Neural progenitor cell (in vitro differentiated cells): ENCODE results near the gene MAP6. TPM values are rescaled to one million over a fixed set of nuclear protein-coding genes. Genes with fewer than 3 reads are reported as not detected.

Experiments
- DNase-seq: peaks from one replicate; pipeline ENCODE4 v3.0.0-alpha.2; 2016; ENCODE audit warnings: low spot score
- H2AFZ ChIP-seq: fragments of 200-600 bp; sonication (generic); replicated peaks from 2 replicates; pipeline ENCODE4 v1.6.1; 2016; ENCODE audit warnings: antibody characterized with exemption
- H3F3A ChIP-seq: fragments of 200-600 bp; sonication (generic); 2 replicates; pipeline ENCODE4 v1.6.1; 2016; ENCODE audit warnings: antibody characterized with exemption, low read depth
- H3K27ac ChIP-seq: fragments of 200-600 bp; sonication (generic); 2 replicates; pipeline ENCODE4 v1.5.1; 2016; ENCODE audit warnings: mild to moderate bottlenecking
- H3K27me3 ChIP-seq: fragments of 200-600 bp; sonication (generic); 2 replicates; pipeline ENCODE4 v1.6.1; 2016; ENCODE audit warnings: mild to moderate bottlenecking, moderate library complexity
- H3K36me3 ChIP-seq: fragments of 200-600 bp; sonication (generic); 2 replicates; pipeline ENCODE4 v1.5.1; 2016
- H3K4me1 ChIP-seq: fragments of 200-600 bp; sonication (generic); 2 replicates; pipeline ENCODE4 v1.6.1; 2016; ENCODE audit warnings: mixed run types
- H3K4me2 ChIP-seq: fragments of 200-600 bp; sonication (generic); 2 replicates; pipeline ENCODE4 v1.6.1; 2016
- H3K4me3 ChIP-seq: fragments of 200-600 bp; sonication (generic); 2 replicates; pipeline ENCODE4 v1.5.1; 2016
- H3K79me2 ChIP-seq: fragments of 200-600 bp; sonication (generic); 2 replicates; pipeline ENCODE4 v1.6.1; 2016; ENCODE audit warnings: low read depth
- H3K9ac ChIP-seq: fragments of 200-600 bp; sonication (generic); 2 replicates; pipeline ENCODE4 v1.6.1; 2016
- H3K9me3 ChIP-seq: fragments of 200-600 bp; sonication (generic); 2 replicates; pipeline ENCODE4 v1.5.1; 2016; ENCODE audit warnings: low read depth
- H4K20me1 ChIP-seq: fragments of 200-600 bp; sonication (generic); 2 replicates; pipeline ENCODE4 v1.6.1; 2016; ENCODE audit warnings: low read depth
- H3K27ac Mint-ChIP-seq: 3 replicates; pipeline ENCODE4 v1.8.0; 2021; ENCODE audit warnings: mixed read lengths
- H3K27me3 Mint-ChIP-seq: 2 replicates; pipeline ENCODE4 v1.8.0; 2022; ENCODE audit warnings: low read depth, mild to moderate bottlenecking, inconsistent platforms, moderate library complexity, mixed read lengths; ENCODE audit not compliant: insufficient read depth
- H3K36me3 Mint-ChIP-seq: 3 replicates; pipeline ENCODE4 v1.8.0; 2021; ENCODE audit warnings: mixed read lengths
- H3K4me1 Mint-ChIP-seq: 3 replicates; pipeline ENCODE4 v1.8.0; 2021; ENCODE audit warnings: mixed read lengths
- H3K4me3 Mint-ChIP-seq: 3 replicates; pipeline ENCODE4 v1.8.0; 2021; ENCODE audit warnings: mild to moderate bottlenecking, moderate library complexity, mixed read lengths
- H3K9me3 Mint-ChIP-seq: 3 replicates; pipeline ENCODE4 v1.8.0; 2020; ENCODE audit warnings: mixed read lengths
- EZH2 ChIP-seq: fragments of 200-600 bp; sonication (generic); IDR thresholded peaks from 2 replicates; pipeline ENCODE4 v1.6.1; 2017; ENCODE audit warnings: antibody characterized with exemption, mild to moderate bottlenecking, moderate library complexity
- EZH2phosphoT487 ChIP-seq: fragments of 200-600 bp; sonication (generic); IDR thresholded peaks from 2 replicates; pipeline ENCODE4 v1.6.1; 2017; ENCODE audit warnings: antibody characterized with exemption
- total RNA-seq: library from RNA; depleted of rRNA; stranded (reverse); fragments of >200 nt; gene quantifications from 2 replicates; pipeline ENCODE4 v1.2.3, GENCODE V29; 2015; ENCODE audit warnings: low replicate concordance
- TF ChIP-seq, protein P1 (sequence below): fragments of 200-600 bp; sonication (generic); IDR thresholded peaks from 2 replicates; pipeline ENCODE4 v1.5.1; 2017; ENCODE audit warnings: antibody characterized with exemption, mild to moderate bottlenecking

Gene MAP6
- total RNA-seq, 1 donor from 2014 or later: 9.9 TPM

DNA sequence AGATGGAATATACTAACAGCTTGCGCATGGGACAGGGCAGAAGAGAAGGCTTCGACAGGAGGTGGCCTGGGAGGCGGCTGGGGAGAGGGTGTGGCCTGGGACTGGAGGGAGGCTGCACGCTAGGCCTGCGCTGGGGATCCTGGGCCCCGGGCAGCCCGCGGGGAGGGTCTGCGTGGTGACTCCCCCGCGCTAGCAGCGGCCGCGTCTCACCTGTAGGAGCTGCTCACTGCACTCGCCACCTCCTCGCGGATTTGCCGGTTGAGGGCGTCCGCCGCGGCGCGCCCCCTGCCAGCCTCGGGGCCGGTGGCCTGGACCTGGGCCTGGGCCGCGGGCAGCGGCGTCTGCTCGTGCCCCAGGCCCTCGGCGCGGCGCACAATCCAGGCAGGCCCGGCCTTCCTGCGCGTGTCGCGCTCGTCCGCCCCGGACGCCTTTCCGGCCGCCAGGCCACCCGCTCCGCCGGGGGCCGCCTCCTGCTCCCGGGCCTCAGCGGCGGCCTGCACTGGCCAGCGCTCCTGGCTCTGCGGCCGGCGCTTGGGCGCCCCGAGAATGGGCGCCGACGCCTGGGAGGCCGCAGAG, 1.5 kb downstream of the MAP6 start:
- Mint-ChIP-seq H3K9me3 (no peaks in the 10 kb centered on the region), H3K27me3 (peaks cover 14% of the 10 kb centered on the region), H3K27ac (peak overlapping the region; percentile 85), H3K4me3 (peak overlapping the region; percentile 95), H3K36me3 (peaks cover 9% of the 10 kb centered on the region), H3K4me1 (peaks cover 46% of the 10 kb centered on the region)
- Histone ChIP-seq H3K9me3 (no peaks in the 10 kb centered on the region), H3K9ac (no peak overlapping the region), H3K27me3 (peaks cover 83% of the 10 kb centered on the region), H3K4me2 (peak overlapping the region; percentile 99), H3K27ac (no peak overlapping the region), H3K36me3 (no peaks in the 10 kb centered on the region), H3F3A (peaks cover 47% of the 10 kb centered on the region), H3K79me2 (no peaks in the 10 kb centered on the region), H4K20me1 (peaks cover 21% of the 10 kb centered on the region), H2AFZ (peak overlapping the region; percentile 95), H3K4me3 (peak overlapping the region; percentile 76), H3K4me1 (peaks cover 23% of the 10 kb centered on the region)
- DNase-seq: peak; percentile 64
- TF ChIP-seq EZH2 (no peak), EZH2phosphoT487 (no peak)
- TF ChIP-seq, protein P1, sequence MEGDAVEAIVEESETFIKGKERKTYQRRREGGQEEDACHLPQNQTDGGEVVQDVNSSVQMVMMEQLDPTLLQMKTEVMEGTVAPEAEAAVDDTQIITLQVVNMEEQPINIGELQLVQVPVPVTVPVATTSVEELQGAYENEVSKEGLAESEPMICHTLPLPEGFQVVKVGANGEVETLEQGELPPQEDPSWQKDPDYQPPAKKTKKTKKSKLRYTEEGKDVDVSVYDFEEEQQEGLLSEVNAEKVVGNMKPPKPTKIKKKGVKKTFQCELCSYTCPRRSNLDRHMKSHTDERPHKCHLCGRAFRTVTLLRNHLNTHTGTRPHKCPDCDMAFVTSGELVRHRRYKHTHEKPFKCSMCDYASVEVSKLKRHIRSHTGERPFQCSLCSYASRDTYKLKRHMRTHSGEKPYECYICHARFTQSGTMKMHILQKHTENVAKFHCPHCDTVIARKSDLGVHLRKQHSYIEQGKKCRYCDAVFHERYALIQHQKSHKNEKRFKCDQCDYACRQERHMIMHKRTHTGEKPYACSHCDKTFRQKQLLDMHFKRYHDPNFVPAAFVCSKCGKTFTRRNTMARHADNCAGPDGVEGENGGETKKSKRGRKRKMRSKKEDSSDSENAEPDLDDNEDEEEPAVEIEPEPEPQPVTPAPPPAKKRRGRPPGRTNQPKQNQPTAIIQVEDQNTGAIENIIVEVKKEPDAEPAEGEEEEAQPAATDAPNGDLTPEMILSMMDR: no peak

DNA sequence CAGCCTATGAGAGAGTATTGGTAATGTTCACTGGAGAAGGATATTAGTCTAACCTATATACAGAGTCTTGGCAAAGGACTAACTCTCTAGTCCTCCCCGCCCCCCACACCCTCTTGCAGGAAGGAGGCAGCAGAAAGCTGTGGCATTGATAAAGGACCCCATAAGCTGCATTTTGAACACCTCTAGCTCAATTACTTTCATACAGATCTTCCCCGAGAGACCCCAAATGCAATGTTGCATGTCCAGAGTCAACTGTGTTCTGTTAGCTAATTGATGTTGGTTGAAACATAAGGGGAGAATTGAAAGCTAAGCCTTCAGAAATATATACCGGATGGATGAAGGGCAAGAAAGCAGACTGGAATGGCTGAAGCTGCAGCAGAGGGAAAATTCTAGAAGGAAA, 2.8 kb downstream of the MAP6 start:
- H3K9ac ChIP-seq: no peak overlapping the region
- Mint-ChIP-seq H3K4me3 (peak overlapping the region; percentile 82), H3K36me3 (peaks cover 15% of the 10 kb centered on the region), H3K9me3 (no peaks in the 10 kb centered on the region), H3K27me3 (peaks cover 9% of the 10 kb centered on the region), H3K27ac (peak overlapping the region; percentile 44), H3K4me1 (peaks cover 46% of the 10 kb centered on the region)
- no peak overlapping the region for H3K4me3 ChIP-seq
- no peaks in the 10 kb centered on the region for H3K36me3 ChIP-seq
- no peaks in the 10 kb centered on the region for H3K9me3 ChIP-seq
- no peaks in the 10 kb centered on the region for H3K79me2 ChIP-seq
- H2AFZ ChIP-seq: no peak overlapping the region
- no peak overlapping the region for H3K27ac ChIP-seq
- DNase-seq: no peak
- H3K4me2 ChIP-seq: no peak overlapping the region
- H3F3A ChIP-seq: peaks cover 47% of the 10 kb centered on the region
- H4K20me1 ChIP-seq: peaks cover 21% of the 10 kb centered on the region
- H3K27me3 ChIP-seq: peaks cover 70% of the 10 kb centered on the region
- TF ChIP-seq, protein P1: no peak
- no peak for TF ChIP-seq EZH2phosphoT487
- no peak for TF ChIP-seq EZH2
- peaks cover 23% of the 10 kb centered on the region for H3K4me1 ChIP-seq

DNA sequence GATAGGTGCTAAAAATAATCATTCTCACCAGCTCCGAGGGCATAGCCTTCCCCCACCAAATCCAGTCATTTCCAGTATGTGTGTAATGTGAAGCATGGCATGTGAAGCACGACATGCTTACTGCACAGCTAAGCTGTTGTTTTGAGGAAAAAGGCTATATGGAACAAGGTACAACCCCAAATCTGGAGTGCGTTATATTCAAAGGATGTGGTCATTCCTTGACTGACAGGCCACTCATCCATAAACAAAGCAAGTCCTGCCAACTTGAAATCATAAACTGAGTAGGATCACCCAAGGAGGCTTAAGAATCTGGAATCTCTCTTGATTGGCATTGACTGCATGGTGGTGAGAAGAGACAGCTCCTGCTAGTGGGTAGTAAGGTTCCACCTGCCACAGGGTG, 3.7 kb downstream of the MAP6 start:
- Histone ChIP-seq H3F3A (peaks cover 47% of the 10 kb centered on the region), H3K79me2 (no peaks in the 10 kb centered on the region), H3K4me3 (no peak overlapping the region), H3K27ac (no peak overlapping the region), H3K27me3 (peaks cover 61% of the 10 kb centered on the region), H3K9ac (no peak overlapping the region), H3K4me2 (no peak overlapping the region), H2AFZ (no peak overlapping the region), H3K9me3 (no peaks in the 10 kb centered on the region), H4K20me1 (peaks cover 21% of the 10 kb centered on the region), H3K36me3 (no peaks in the 10 kb centered on the region), H3K4me1 (peaks cover 23% of the 10 kb centered on the region)
- Mint-ChIP-seq H3K9me3 (peaks cover 4% of the 10 kb centered on the region), H3K4me1 (peaks cover 46% of the 10 kb centered on the region), H3K36me3 (peaks cover 18% of the 10 kb centered on the region), H3K4me3 (peak overlapping the region; percentile 82), H3K27ac (peak overlapping the region; percentile 86), H3K27me3 (peaks cover 9% of the 10 kb centered on the region)
- TF ChIP-seq EZH2phosphoT487 (no peak), EZH2 (no peak)
- TF ChIP-seq, protein P1: no peak
- no peak for DNase-seq
